SK-N-MC (cell line): ENCODE measurements around the gene ITGA8.

Source experiments
- EZH2 ChIP-seq: fragments of 200-600 bp; sonication (generic); IDR thresholded peaks from one replicate; pipeline ENCODE4 v1.6.1; 2017; ENCODE audit warnings: antibody characterized with exemption
- POLR2AphosphoS5 ChIP-seq: IDR thresholded peaks from 2 replicates; pipeline ENCODE4 v1.6.1; 2012; ENCODE audit warnings: mild to moderate bottlenecking, low read depth, low read length, borderline replicate concordance

GRCh38 chr10:15651175-15651574 is 68.5 kb downstream of the ITGA8 start:
- TF ChIP-seq POLR2AphosphoS5: no peak
- no peak for TF ChIP-seq EZH2
